Measurements from ENCODE around the gene GNB2. TPM values are rescaled to one million over a fixed set of nuclear protein-coding genes. Genes with fewer than 3 reads are reported as not detected.

The GNB2 gene
- total and polyA plus RNA-seq, 2 of the 13 experiments (the other 11 are each of a cell fraction or from before 2014, with no cell fraction given), result 48.3 to 67.1 TPM

DNA sequence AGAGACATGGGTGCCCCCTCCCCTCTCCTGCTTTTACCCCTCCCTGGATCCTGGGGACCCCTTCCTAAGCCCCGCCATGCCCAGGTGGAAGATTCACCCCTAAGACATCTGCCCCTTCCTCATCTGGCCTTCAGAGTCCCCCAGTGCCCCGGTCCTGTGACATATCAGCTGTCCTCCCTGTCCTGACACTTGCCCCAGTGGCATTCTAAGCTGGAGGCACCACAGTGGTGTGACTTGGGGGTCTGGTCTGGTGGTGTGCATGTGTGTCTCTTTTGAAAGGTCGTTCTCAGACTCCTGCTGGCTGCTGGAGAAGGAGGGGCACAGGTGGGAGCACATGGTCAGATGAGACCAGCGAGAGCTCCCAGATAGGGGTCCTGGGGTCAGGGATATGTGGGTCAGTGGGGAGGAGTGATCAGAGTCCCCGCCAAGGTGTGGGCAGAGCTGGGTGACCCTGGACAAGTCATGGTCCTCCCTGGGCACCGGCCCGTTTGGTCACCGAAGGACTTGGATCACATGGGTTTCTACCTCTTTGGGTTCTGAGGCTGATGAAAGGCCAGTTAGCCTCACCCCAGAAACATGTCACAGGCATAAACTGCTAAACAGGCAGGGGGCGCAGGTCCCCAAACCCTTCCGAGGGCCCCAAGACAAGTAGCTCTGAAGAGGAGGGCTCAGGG lies 31.5 kb upstream of the GNB2 start:
- H3K4me3 ChIP-seq (replicated peaks in 1 of 3; ENCODE audit: insufficient read depth in 1 of 3, low read depth in 2 of 3, low read length in 3 of 3), result peak overlapping the region; percentile 57 to 84 (median 64)
- POLR2A ChIA-PET, result interaction anchor here (0.6 to 2.6 kb wide), 20 partner anchors 9 to 1421 kb away, joined by 3 to 17 read pairs (median 4); partner anchors contain the start of genes ACTL6B, FBXO24, GNB2 and LRCH4
- intact Hi-C loops (cut with micrococcal nuclease; ENCODE audit: unreplicated experiment), result loop anchor here (1.0 kb wide), 1 partner anchor 31 kb away; the partner anchor contains the start of gene GNB2
- peak overlapping the region; percentile 97 for H3K4me2 ChIP-seq (ENCODE audit: low read depth, low read length)
- no peaks in the 10 kb centered on the region for H3K9me3 ChIP-seq (ENCODE audit: low read length)
- no peaks in the 10 kb centered on the region for H3K79me2 ChIP-seq (ENCODE audit: insufficient read depth, low read length)
- TSS peak; percentile 77 for BruUV-seq (replicated peaks)
- CTCF ChIA-PET (ENCODE audit: low intra/inter-chr PET ratio, low total read pairs), result no interaction called here
- peak overlapping the region; percentile 88 for H3K27ac ChIP-seq (ENCODE audit: extremely low read length, insufficient read depth, low read length)
- peaks cover 41% of the 10 kb centered on the region for H3K4me1 ChIP-seq (ENCODE audit: insufficient read depth, low read length)
- H3K36me3 ChIP-seq (replicated peaks in 1 of 2; ENCODE audit: control insufficient read depth in 1 of 2, insufficient read depth in 2 of 2, low read length in 2 of 2), result no peaks in the 10 kb centered on the region
- H3K27me3 ChIP-seq (ENCODE audit: control insufficient read depth in 1 of 2, insufficient read depth in 2 of 2, low read length in 2 of 2), result peaks cover 5 to 14% of the 10 kb centered on the region in 2 experiments; a peak in 4 of 5 replicates
- peak; percentile 58 for ATAC-seq
- DNase-seq (ENCODE audit: low spot score), result peak; percentile 16
- in situ Hi-C loops (cut with HindIII; ENCODE audit: extremely low pct_ligation_motif_present, low pct_unique_long_range_greater_than_20kb), result no loop called here
- H3K9ac ChIP-seq (ENCODE audit: insufficient read depth, low read depth, low read length), result peak overlapping the region; percentile 75
- 0% methylated on average over 5 of the region's 10 CpGs for WGBS (ENCODE audit: low lambda C conversion rate)
- no peaks in the 10 kb centered on the region for H4K20me1 ChIP-seq (ENCODE audit: insufficient read depth, low read length)
- peak; percentile 56 for FAIRE-seq
- H2AFZ ChIP-seq (ENCODE audit: low read length), result no peak overlapping the region
- TF ChIP-seq ZNF552 (CRISPR knock-in tag; IDR thresholded peaks at IDR 0.05; ENCODE audit: borderline replicate concordance) (no peak), ZNF234 (CRISPR knock-in tag; conservative IDR thresholded peaks at IDR 0.05) (no peak), JUN (CRISPR knock-in tag; IDR thresholded peaks at IDR 0.05) (0 out of 2 replicates have a peak, but pooled peaks have one; percentile 31), SIN3A (IDR thresholded peaks at IDR 0.05; ENCODE audit: borderline replicate concordance, low read depth, low read length) (peak; percentile 58; the same call in 1 of the 2 replicates), ZBTB7B (CRISPR knock-in tag; IDR thresholded peaks at IDR 0.05) (peak; percentile 53), HOXA5 (CRISPR knock-in tag; IDR thresholded peaks at IDR 0.05) (0 out of 2 replicates have a peak, but pooled peaks have one; percentile 17), ZNF768 (CRISPR knock-in tag; IDR thresholded peaks at IDR 0.05) (no peak), MYC (CRISPR knock-in tag; IDR thresholded peaks at IDR 0.05; ENCODE audit: borderline replicate concordance) (peak; percentile 47; the same call in 1 of the 2 replicates), MYNN (CRISPR knock-in tag; IDR thresholded peaks at IDR 0.05; ENCODE audit: low read depth) (no peak), ZNF484 (CRISPR knock-in tag; IDR thresholded peaks at IDR 0.05; ENCODE audit: borderline replicate concordance, low read depth) (no peak), ZNF614 (CRISPR knock-in tag; IDR thresholded peaks at IDR 0.05; ENCODE audit: borderline replicate concordance) (no peak; the same call in 1 of the 2 replicates), ASH2L (IDR thresholded peaks at IDR 0.05; ENCODE audit: insufficient read length, low read depth, low read length) (peak; percentile 21), ZNF83 (CRISPR knock-in tag; IDR thresholded peaks at IDR 0.05; ENCODE audit: borderline replicate concordance) (no peak; the same call in 1 of the 2 replicates), KDM4B (CRISPR knock-in tag; IDR thresholded peaks at IDR 0.05) (no peak)
- TF ChIP-seq, protein P1, sequence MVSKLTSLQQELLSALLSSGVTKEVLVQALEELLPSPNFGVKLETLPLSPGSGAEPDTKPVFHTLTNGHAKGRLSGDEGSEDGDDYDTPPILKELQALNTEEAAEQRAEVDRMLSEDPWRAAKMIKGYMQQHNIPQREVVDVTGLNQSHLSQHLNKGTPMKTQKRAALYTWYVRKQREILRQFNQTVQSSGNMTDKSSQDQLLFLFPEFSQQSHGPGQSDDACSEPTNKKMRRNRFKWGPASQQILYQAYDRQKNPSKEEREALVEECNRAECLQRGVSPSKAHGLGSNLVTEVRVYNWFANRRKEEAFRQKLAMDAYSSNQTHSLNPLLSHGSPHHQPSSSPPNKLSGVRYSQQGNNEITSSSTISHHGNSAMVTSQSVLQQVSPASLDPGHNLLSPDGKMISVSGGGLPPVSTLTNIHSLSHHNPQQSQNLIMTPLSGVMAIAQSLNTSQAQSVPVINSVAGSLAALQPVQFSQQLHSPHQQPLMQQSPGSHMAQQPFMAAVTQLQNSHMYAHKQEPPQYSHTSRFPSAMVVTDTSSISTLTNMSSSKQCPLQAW (CRISPR knock-in tag; IDR thresholded peaks at IDR 0.05), result 0 out of 2 replicates have a peak, but pooled peaks have one; percentile 19
- TF ChIP-seq, protein P2, sequence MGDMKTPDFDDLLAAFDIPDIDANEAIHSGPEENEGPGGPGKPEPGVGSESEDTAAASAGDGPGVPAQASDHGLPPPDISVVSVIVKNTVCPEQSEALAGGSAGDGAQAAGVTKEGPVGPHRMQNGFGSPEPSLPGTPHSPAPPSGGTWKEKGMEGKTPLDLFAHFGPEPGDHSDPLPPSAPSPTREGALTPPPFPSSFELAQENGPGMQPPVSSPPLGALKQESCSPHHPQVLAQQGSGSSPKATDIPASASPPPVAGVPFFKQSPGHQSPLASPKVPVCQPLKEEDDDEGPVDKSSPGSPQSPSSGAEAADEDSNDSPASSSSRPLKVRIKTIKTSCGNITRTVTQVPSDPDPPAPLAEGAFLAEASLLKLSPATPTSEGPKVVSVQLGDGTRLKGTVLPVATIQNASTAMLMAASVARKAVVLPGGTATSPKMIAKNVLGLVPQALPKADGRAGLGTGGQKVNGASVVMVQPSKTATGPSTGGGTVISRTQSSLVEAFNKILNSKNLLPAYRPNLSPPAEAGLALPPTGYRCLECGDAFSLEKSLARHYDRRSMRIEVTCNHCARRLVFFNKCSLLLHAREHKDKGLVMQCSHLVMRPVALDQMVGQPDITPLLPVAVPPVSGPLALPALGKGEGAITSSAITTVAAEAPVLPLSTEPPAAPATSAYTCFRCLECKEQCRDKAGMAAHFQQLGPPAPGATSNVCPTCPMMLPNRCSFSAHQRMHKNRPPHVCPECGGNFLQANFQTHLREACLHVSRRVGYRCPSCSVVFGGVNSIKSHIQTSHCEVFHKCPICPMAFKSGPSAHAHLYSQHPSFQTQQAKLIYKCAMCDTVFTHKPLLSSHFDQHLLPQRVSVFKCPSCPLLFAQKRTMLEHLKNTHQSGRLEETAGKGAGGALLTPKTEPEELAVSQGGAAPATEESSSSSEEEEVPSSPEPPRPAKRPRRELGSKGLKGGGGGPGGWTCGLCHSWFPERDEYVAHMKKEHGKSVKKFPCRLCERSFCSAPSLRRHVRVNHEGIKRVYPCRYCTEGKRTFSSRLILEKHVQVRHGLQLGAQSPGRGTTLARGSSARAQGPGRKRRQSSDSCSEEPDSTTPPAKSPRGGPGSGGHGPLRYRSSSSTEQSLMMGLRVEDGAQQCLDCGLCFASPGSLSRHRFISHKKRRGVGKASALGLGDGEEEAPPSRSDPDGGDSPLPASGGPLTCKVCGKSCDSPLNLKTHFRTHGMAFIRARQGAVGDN (CRISPR knock-in tag; IDR thresholded peaks at IDR 0.05), result peak; percentile 69
- TF ChIP-seq, protein P3, sequence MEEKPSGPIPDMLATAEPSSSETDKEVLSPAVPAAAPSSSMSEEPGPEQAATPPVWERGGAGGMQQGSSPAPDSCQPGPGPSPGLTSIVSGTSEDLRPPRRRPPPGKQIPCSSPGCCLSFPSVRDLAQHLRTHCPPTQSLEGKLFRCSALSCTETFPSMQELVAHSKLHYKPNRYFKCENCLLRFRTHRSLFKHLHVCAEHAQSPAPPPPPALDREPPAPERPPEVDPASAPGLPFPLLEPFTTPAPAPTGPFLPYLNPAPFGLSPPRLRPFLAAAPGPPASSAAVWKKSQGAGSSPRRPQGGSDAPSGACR (CRISPR knock-in tag; IDR thresholded peaks at IDR 0.05), result peak; percentile 52; the same call in 1 of the 2 replicates
